ENCODE data around the gene PRKAG2.

The PRKAG2 gene

GRCh38 chr7:151697942-151698341 is 179.0 kb downstream of the PRKAG2 start:
- in situ Hi-C loops (cut with HindIII; ENCODE audit: low sequenced_read_pairs) = loop anchor here (5.0 kb wide), 1 partner anchor 51 kb away; no protein-coding TSS in a partner anchor
- DNase-seq (ENCODE audit: low read depth) = no peak
- no peak overlapping the region for H3K4me3 ChIP-seq (ENCODE audit: low read depth, low read length)
- TF ChIP-seq CTCF (IDR thresholded peaks at IDR 0.05; ENCODE audit: low read depth, low read length, missing control alignments) = no peak

- no peak for TF ChIP-seq CTCF (IDR thresholded peaks at IDR 0.05; ENCODE audit: low read depth, low read length, missing control alignments)
- in situ Hi-C loops (cut with HindIII; ENCODE audit: low sequenced_read_pairs) = loop anchor here (5.0 kb wide), 1 partner anchor 50 kb away; no protein-coding TSS in a partner anchor
- no peak overlapping the region for H3K4me3 ChIP-seq (ENCODE audit: low read depth, low read length)
- no peak for DNase-seq (ENCODE audit: low read depth)
These were observed 179.4 kb downstream of the PRKAG2 start for GRCh38 chr7:151697515-151697895.

- no peak for TF ChIP-seq CTCF (IDR thresholded peaks at IDR 0.05; ENCODE audit: low read depth, low read length, missing control alignments)
- no peak overlapping the region for H3K4me3 ChIP-seq (ENCODE audit: low read depth, low read length)
- in situ Hi-C loops (cut with HindIII; ENCODE audit: low sequenced_read_pairs) = loop anchor here (5.0 kb wide), 1 partner anchor 50 kb away; no protein-coding TSS in a partner anchor
- no peak for DNase-seq (ENCODE audit: low read depth)
These were observed 180.0 kb downstream of the PRKAG2 start for GRCh38 chr7:151696721-151697514.

GRCh38 chr7:151695951-151696541 is 180.9 kb downstream of the PRKAG2 start:
- no peak overlapping the region for H3K4me3 ChIP-seq (ENCODE audit: low read depth, low read length)
- no peak for TF ChIP-seq CTCF (IDR thresholded peaks at IDR 0.05; ENCODE audit: low read depth, low read length, missing control alignments)
- no peak for DNase-seq (ENCODE audit: low read depth)
- in situ Hi-C loops (cut with HindIII; ENCODE audit: low sequenced_read_pairs) = loop anchor here (5.0 kb wide), 1 partner anchor 49 kb away; no protein-coding TSS in a partner anchor

GRCh38 chr7:151694828-151695580 is 181.9 kb downstream of the PRKAG2 start:
- TF ChIP-seq CTCF (IDR thresholded peaks at IDR 0.05; ENCODE audit: low read depth, low read length, missing control alignments) = no peak
- in situ Hi-C loops (cut with HindIII; ENCODE audit: low sequenced_read_pairs) = loop anchor here (5.0 kb wide), 1 partner anchor 48 kb away; no protein-coding TSS in a partner anchor
- no peak overlapping the region for H3K4me3 ChIP-seq (ENCODE audit: low read depth, low read length)
- DNase-seq (ENCODE audit: low read depth) = no peak

- DNase-seq (ENCODE audit: low read depth) = no peak
- in situ Hi-C loops (cut with HindIII; ENCODE audit: low sequenced_read_pairs) = no loop called here
- H3K4me3 ChIP-seq (ENCODE audit: low read depth, low read length) = no peak overlapping the region
- TF ChIP-seq CTCF (IDR thresholded peaks at IDR 0.05; ENCODE audit: low read depth, low read length, missing control alignments) = no peak
These were observed 182.5 kb downstream of the PRKAG2 start for GRCh38 chr7:151694441-151694827.
